CD4-positive, alpha-beta T cell treated with Interferon alpha-2 for 1 hour (primary cell): ENCODE measurements around the gene VPS11.

Experiments
- DNase-seq, 2 donors: peaks; one replicate each; pipeline ENCODE4 v3.0.0-alpha.2; 2020 to 2022

The VPS11 gene

GRCh38 chr11:119126675-119127268, 59.2 kb downstream of the VPS11 start:
- no peak for DNase-seq

- no peak for DNase-seq
These were observed 63.0 kb downstream of the VPS11 start for GRCh38 chr11:119130662-119131061.
